Measurements from ENCODE around the gene TNFSF12. TPM values are rescaled to one million over a fixed set of nuclear protein-coding genes. Genes with fewer than 3 reads are reported as not detected.

Gene TNFSF12
- polyA plus RNA-seq, 1 experiment = 27.1 TPM

DNA sequence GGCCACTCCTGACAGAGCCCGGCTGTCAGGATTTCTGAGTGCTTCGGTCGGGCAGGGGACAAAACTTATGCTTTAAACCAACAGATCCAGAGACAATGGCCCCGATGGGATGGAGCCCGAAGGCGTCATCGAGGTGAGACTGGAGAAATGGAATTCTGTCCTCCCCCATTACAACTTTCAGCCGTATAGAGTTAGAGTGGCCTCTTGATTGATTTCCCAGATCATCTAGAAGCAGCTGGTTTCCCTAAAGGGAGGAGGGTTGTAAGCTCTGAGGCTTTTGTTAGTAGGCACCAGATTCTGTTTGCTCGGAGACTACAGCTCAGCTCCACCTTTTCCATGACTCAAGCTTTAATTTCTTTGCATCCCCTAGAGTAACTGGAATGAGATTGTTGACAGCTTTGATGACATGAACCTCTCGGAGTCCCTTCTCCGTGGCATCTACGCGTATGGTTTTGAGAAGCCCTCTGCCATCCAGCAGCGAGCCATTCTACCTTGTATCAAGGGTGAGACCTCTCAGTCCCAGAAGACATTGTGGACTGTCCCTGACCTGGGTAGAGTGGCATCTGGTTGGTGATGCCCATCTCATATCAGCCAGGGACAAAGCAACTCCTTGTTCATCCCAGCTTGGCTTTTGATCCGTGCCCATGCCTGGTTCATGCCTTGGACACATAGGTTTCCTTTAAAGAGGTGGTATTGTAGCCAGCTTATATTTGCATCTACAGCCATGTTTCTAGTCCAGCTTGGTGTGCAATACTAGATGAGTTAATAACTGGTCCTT lies 25.5 kb downstream of the TNFSF12 start:
- Histone ChIP-seq H3K9me3 (ENCODE audit: control insufficient read depth, insufficient read depth, low read length) (peaks cover 7% of the 10 kb centered on the region; the same call in 1 of the 2 replicates), H3K27ac (ENCODE audit: low read depth, low read length) (no peak overlapping the region), H3K4me3 (ENCODE audit: low read depth, low read length) (peak overlapping the region; percentile 98), H3K27me3 (ENCODE audit: control insufficient read depth, insufficient read depth, low read length) (no peaks in the 10 kb centered on the region)
- TF ChIP-seq, protein P1, sequence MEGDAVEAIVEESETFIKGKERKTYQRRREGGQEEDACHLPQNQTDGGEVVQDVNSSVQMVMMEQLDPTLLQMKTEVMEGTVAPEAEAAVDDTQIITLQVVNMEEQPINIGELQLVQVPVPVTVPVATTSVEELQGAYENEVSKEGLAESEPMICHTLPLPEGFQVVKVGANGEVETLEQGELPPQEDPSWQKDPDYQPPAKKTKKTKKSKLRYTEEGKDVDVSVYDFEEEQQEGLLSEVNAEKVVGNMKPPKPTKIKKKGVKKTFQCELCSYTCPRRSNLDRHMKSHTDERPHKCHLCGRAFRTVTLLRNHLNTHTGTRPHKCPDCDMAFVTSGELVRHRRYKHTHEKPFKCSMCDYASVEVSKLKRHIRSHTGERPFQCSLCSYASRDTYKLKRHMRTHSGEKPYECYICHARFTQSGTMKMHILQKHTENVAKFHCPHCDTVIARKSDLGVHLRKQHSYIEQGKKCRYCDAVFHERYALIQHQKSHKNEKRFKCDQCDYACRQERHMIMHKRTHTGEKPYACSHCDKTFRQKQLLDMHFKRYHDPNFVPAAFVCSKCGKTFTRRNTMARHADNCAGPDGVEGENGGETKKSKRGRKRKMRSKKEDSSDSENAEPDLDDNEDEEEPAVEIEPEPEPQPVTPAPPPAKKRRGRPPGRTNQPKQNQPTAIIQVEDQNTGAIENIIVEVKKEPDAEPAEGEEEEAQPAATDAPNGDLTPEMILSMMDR (IDR thresholded peaks at IDR 0.05; ENCODE audit: low read depth, low read length) = no peak
- POLR2A ChIA-PET = interaction anchor here (0.6 to 4.8 kb wide), 12 partner anchors 9 to 170 kb away, joined by 3 to 44 read pairs (median 5); partner anchors contain the start of genes MPDU1, POLR2A, SAT2 and SENP3
- CTCF ChIA-PET = interaction anchor here (0.6 to 1.9 kb wide), 6 partner anchors 13 to 219 kb away, joined by 3 to 7 read pairs (median 4); partner anchors contain the start of gene SOX15
- no peak for DNase-seq (ENCODE audit: low read depth, low spot score)

- TF ChIP-seq, protein P1 (IDR thresholded peaks at IDR 0.05; ENCODE audit: low read depth, low read length) = no peak
- H3K9me3 ChIP-seq (ENCODE audit: control insufficient read depth, insufficient read depth, low read length) = peaks cover 7% of the 10 kb centered on the region; the same call in 1 of the 2 replicates
- no peaks in the 10 kb centered on the region for H3K27me3 ChIP-seq (ENCODE audit: control insufficient read depth, insufficient read depth, low read length)
- CTCF ChIA-PET = interaction anchor here (1.0 to 1.9 kb wide), 2 partner anchors 14 to 61 kb away, joined by 5 to 7 read pairs; partner anchors contain the start of gene SENP3
- POLR2A ChIA-PET = interaction anchor here (0.9 to 4.8 kb wide), 3 partner anchors 9 to 14 kb away, joined by 4 to 44 read pairs (median 16); partner anchors contain the start of gene MPDU1
- H3K4me3 ChIP-seq (ENCODE audit: low read depth, low read length) = peak overlapping the region; percentile 98
- H3K27ac ChIP-seq (ENCODE audit: low read depth, low read length) = no peak overlapping the region
- no peak for DNase-seq (ENCODE audit: low read depth, low spot score)
Observed at GRCh38 chr17:7575481-7575883, 26.6 kb downstream of the TNFSF12 start.

GRCh38 chr17:7575959-7576358 lies 27.1 kb downstream of the TNFSF12 start:
- TF ChIP-seq, protein P1 (IDR thresholded peaks at IDR 0.05; ENCODE audit: low read depth, low read length) = no peak
- Histone ChIP-seq H3K4me3 (ENCODE audit: low read depth, low read length) (peak overlapping the region; percentile 98; the same call in 1 of the 2 replicates), H3K9me3 (ENCODE audit: control insufficient read depth, insufficient read depth, low read length) (peaks cover 7% of the 10 kb centered on the region; the same call in 1 of the 2 replicates), H3K27me3 (ENCODE audit: control insufficient read depth, insufficient read depth, low read length) (no peaks in the 10 kb centered on the region), H3K27ac (ENCODE audit: low read depth, low read length) (no peak overlapping the region)
- CTCF ChIA-PET = interaction anchor here (1.0 kb wide), 1 partner anchor 15 kb away, joined by 7 read pairs; the partner anchor contains the start of gene SENP3
- DNase-seq (ENCODE audit: low read depth, low spot score) = no peak
- POLR2A ChIA-PET = interaction anchor here (0.9 to 4.8 kb wide), 3 partner anchors 8 to 13 kb away, joined by 4 to 44 read pairs (median 16); partner anchors contain the start of gene MPDU1

DNA sequence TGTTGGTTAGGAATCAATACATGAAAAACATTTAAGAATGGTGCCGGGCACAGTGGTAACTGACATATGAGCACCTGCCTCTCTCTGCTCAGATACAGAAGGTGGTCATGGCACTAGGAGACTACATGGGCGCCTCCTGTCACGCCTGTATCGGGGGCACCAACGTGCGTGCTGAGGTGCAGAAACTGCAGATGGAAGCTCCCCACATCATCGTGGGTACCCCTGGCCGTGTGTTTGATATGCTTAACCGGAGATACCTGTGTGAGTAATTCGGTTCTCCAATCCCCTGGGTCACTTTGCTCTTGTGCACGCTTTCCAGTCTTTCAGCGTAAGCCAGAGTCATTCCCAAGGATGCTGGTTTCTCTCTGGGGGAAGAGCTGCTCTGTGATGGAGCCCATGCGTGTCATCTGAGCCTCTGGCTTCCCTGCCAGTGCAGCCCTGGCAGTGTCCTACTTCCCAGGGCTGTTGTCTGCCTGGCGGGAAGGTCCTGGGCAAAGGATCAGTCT lies 27.6 kb downstream of the TNFSF12 start:
- DNase-seq (ENCODE audit: low read depth, low spot score) = no peak
- H3K27me3 ChIP-seq (ENCODE audit: control insufficient read depth, insufficient read depth, low read length) = no peaks in the 10 kb centered on the region
- CTCF ChIA-PET = no interaction called here
- TF ChIP-seq, protein P1 (IDR thresholded peaks at IDR 0.05; ENCODE audit: low read depth, low read length) = no peak
- H3K27ac ChIP-seq (ENCODE audit: low read depth, low read length) = peak overlapping the region; percentile 22
- POLR2A ChIA-PET = interaction anchor here (0.5 to 0.7 kb wide), 2 partner anchors 154 to 178 kb away, joined by 3 read pairs; no protein-coding TSS in a partner anchor
- peaks cover 7% of the 10 kb centered on the region; the same call in 1 of the 2 replicates for H3K9me3 ChIP-seq (ENCODE audit: control insufficient read depth, insufficient read depth, low read length)
- no peak overlapping the region for H3K4me3 ChIP-seq (ENCODE audit: low read depth, low read length)
